Neural progenitor cell (in vitro differentiated cells): ENCODE data around the gene CIITA. TPM values are rescaled to one million over a fixed set of nuclear protein-coding genes. Genes with fewer than 3 reads are reported as not detected.

ENCODE experiments used
- DNase-seq: peaks from one replicate; pipeline ENCODE4 v3.0.0-alpha.2; 2016; ENCODE audit warnings: low spot score
- H2AFZ ChIP-seq: fragments of 200-600 bp; sonication (generic); replicated peaks from 2 replicates; pipeline ENCODE4 v1.6.1; 2016; ENCODE audit warnings: antibody characterized with exemption
- H3F3A ChIP-seq: fragments of 200-600 bp; sonication (generic); 2 replicates; pipeline ENCODE4 v1.6.1; 2016; ENCODE audit warnings: antibody characterized with exemption, low read depth
- H3K27ac ChIP-seq: fragments of 200-600 bp; sonication (generic); 2 replicates; pipeline ENCODE4 v1.5.1; 2016; ENCODE audit warnings: mild to moderate bottlenecking
- H3K27me3 ChIP-seq: fragments of 200-600 bp; sonication (generic); 2 replicates; pipeline ENCODE4 v1.6.1; 2016; ENCODE audit warnings: mild to moderate bottlenecking, moderate library complexity
- H3K36me3 ChIP-seq: fragments of 200-600 bp; sonication (generic); 2 replicates; pipeline ENCODE4 v1.5.1; 2016
- H3K4me1 ChIP-seq: fragments of 200-600 bp; sonication (generic); 2 replicates; pipeline ENCODE4 v1.6.1; 2016; ENCODE audit warnings: mixed run types
- H3K4me2 ChIP-seq: fragments of 200-600 bp; sonication (generic); 2 replicates; pipeline ENCODE4 v1.6.1; 2016
- H3K4me3 ChIP-seq: fragments of 200-600 bp; sonication (generic); 2 replicates; pipeline ENCODE4 v1.5.1; 2016
- H3K79me2 ChIP-seq: fragments of 200-600 bp; sonication (generic); 2 replicates; pipeline ENCODE4 v1.6.1; 2016; ENCODE audit warnings: low read depth
- H3K9ac ChIP-seq: fragments of 200-600 bp; sonication (generic); 2 replicates; pipeline ENCODE4 v1.6.1; 2016
- H3K9me3 ChIP-seq: fragments of 200-600 bp; sonication (generic); 2 replicates; pipeline ENCODE4 v1.5.1; 2016; ENCODE audit warnings: low read depth
- H4K20me1 ChIP-seq: fragments of 200-600 bp; sonication (generic); 2 replicates; pipeline ENCODE4 v1.6.1; 2016; ENCODE audit warnings: low read depth
- H3K27ac Mint-ChIP-seq: 3 replicates; pipeline ENCODE4 v1.8.0; 2021; ENCODE audit warnings: mixed read lengths
- H3K27me3 Mint-ChIP-seq: 2 replicates; pipeline ENCODE4 v1.8.0; 2022; ENCODE audit warnings: low read depth, mild to moderate bottlenecking, inconsistent platforms, moderate library complexity, mixed read lengths; ENCODE audit not compliant: insufficient read depth
- H3K36me3 Mint-ChIP-seq: 3 replicates; pipeline ENCODE4 v1.8.0; 2021; ENCODE audit warnings: mixed read lengths
- H3K4me1 Mint-ChIP-seq: 3 replicates; pipeline ENCODE4 v1.8.0; 2021; ENCODE audit warnings: mixed read lengths
- H3K4me3 Mint-ChIP-seq: 3 replicates; pipeline ENCODE4 v1.8.0; 2021; ENCODE audit warnings: mild to moderate bottlenecking, moderate library complexity, mixed read lengths
- H3K9me3 Mint-ChIP-seq: 3 replicates; pipeline ENCODE4 v1.8.0; 2020; ENCODE audit warnings: mixed read lengths
- CTCF ChIP-seq: fragments of 200-600 bp; sonication (generic); IDR thresholded peaks from 2 replicates; pipeline ENCODE4 v1.5.1; 2017; ENCODE audit warnings: antibody characterized with exemption, mild to moderate bottlenecking
- EZH2 ChIP-seq: fragments of 200-600 bp; sonication (generic); IDR thresholded peaks from 2 replicates; pipeline ENCODE4 v1.6.1; 2017; ENCODE audit warnings: antibody characterized with exemption, mild to moderate bottlenecking, moderate library complexity
- EZH2phosphoT487 ChIP-seq: fragments of 200-600 bp; sonication (generic); IDR thresholded peaks from 2 replicates; pipeline ENCODE4 v1.6.1; 2017; ENCODE audit warnings: antibody characterized with exemption
- total RNA-seq: library from RNA; depleted of rRNA; stranded (reverse); fragments of >200 nt; gene quantifications from 2 replicates; pipeline ENCODE4 v1.2.3, GENCODE V29; 2015; ENCODE audit warnings: low replicate concordance

The CIITA gene
- total RNA-seq, 1 donor from 2014 or later, result not detected

- Histone ChIP-seq H3K79me2 (no peaks in the 10 kb centered on the region), H3K9ac (no peak overlapping the region), H3K9me3 (no peaks in the 10 kb centered on the region), H2AFZ (no peak overlapping the region), H3K4me2 (no peak overlapping the region), H3K4me3 (no peak overlapping the region), H3K4me1 (peaks cover 11% of the 10 kb centered on the region), H4K20me1 (no peaks in the 10 kb centered on the region), H3K27me3 (no peaks in the 10 kb centered on the region), H3K27ac (no peak overlapping the region), H3F3A (peaks cover 5% of the 10 kb centered on the region), H3K36me3 (no peaks in the 10 kb centered on the region)
- Mint-ChIP-seq H3K27me3 (peaks cover 2% of the 10 kb centered on the region), H3K36me3 (no peaks in the 10 kb centered on the region), H3K4me1 (peaks cover 2% of the 10 kb centered on the region), H3K9me3 (no peaks in the 10 kb centered on the region), H3K4me3 (peak overlapping the region; percentile 31), H3K27ac (no peak overlapping the region)
- no peak for DNase-seq
- TF ChIP-seq EZH2phosphoT487 (no peak), CTCF (no peak), EZH2 (no peak)
Observed at GRCh38 chr16:10954903-10955302, 77.9 kb downstream of the CIITA start.

GRCh38 chr16:10957771-10958482 is 80.9 kb downstream of the CIITA start:
- Histone ChIP-seq H3K9ac (no peak overlapping the region), H3K36me3 (no peaks in the 10 kb centered on the region)

GRCh38 chr16:10959161-10959560 is 82.2 kb downstream of the CIITA start:
- Histone ChIP-seq H3K4me2 (no peak overlapping the region), H4K20me1 (no peaks in the 10 kb centered on the region), H3K4me1 (no peaks in the 10 kb centered on the region), H3K79me2 (no peaks in the 10 kb centered on the region), H2AFZ (no peak overlapping the region), H3K27me3 (no peaks in the 10 kb centered on the region), H3K4me3 (no peak overlapping the region), H3F3A (no peaks in the 10 kb centered on the region), H3K9ac (no peak overlapping the region), H3K36me3 (no peaks in the 10 kb centered on the region), H3K9me3 (no peaks in the 10 kb centered on the region), H3K27ac (no peak overlapping the region)
- Mint-ChIP-seq H3K27me3 (no peaks in the 10 kb centered on the region), H3K4me1 (peaks cover 2% of the 10 kb centered on the region), H3K36me3 (no peaks in the 10 kb centered on the region), H3K27ac (no peak overlapping the region), H3K4me3 (no peak overlapping the region), H3K9me3 (no peaks in the 10 kb centered on the region)
- TF ChIP-seq EZH2 (no peak), EZH2phosphoT487 (no peak), CTCF (no peak)
- no peak for DNase-seq

More at GRCh38 chr16:10957771-10958482, 80.9 kb downstream of the CIITA start:
- H3K79me2 ChIP-seq, result no peaks in the 10 kb centered on the region
- H3K27me3 ChIP-seq, result no peaks in the 10 kb centered on the region
- no peak overlapping the region for H3K27ac ChIP-seq
- no peak for DNase-seq
- Mint-ChIP-seq H3K36me3 (no peaks in the 10 kb centered on the region), H3K27ac (no peak overlapping the region), H3K4me1 (no peaks in the 10 kb centered on the region), H3K4me3 (no peak overlapping the region), H3K27me3 (peaks cover 2% of the 10 kb centered on the region), H3K9me3 (no peaks in the 10 kb centered on the region)
- H4K20me1 ChIP-seq, result no peaks in the 10 kb centered on the region
- H3K4me3 ChIP-seq, result no peak overlapping the region
- H3K4me1 ChIP-seq, result no peaks in the 10 kb centered on the region
- H3K4me2 ChIP-seq, result no peak overlapping the region
- no peak overlapping the region for H2AFZ ChIP-seq
- no peaks in the 10 kb centered on the region for H3F3A ChIP-seq
- TF ChIP-seq EZH2 (no peak), EZH2phosphoT487 (no peak), CTCF (no peak)
- no peaks in the 10 kb centered on the region for H3K9me3 ChIP-seq
